Osteocyte (in vitro differentiated cells): Measurements from ENCODE around the gene CYB5D1. TPM values are rescaled to one million over a fixed set of nuclear protein-coding genes. Genes with fewer than 3 reads are reported as not detected.

Experiments
- DNase-seq: peaks from one replicate; pipeline ENCODE4 v3.0.0; 2021; ENCODE audit warnings: mixed read lengths; ENCODE audit not compliant: unreplicated experiment; ENCODE audit errors: extremely low spot score
- H3K27ac Mint-ChIP-seq: one replicate; pipeline ENCODE4 v1.8.0; 2021; ENCODE audit warnings: mild to moderate bottlenecking, mixed read lengths; ENCODE audit not compliant: unreplicated experiment
- H3K27me3 Mint-ChIP-seq: one replicate; pipeline ENCODE4 v1.8.0; 2021; ENCODE audit warnings: mixed read lengths; ENCODE audit not compliant: unreplicated experiment
- H3K36me3 Mint-ChIP-seq: one replicate; pipeline ENCODE4 v1.8.0; 2021; ENCODE audit warnings: mixed read lengths; ENCODE audit not compliant: unreplicated experiment
- H3K4me1 Mint-ChIP-seq: one replicate; pipeline ENCODE4 v1.8.0; 2021; ENCODE audit warnings: mixed read lengths; ENCODE audit not compliant: unreplicated experiment
- H3K4me3 Mint-ChIP-seq: one replicate; pipeline ENCODE4 v1.8.0; 2021; ENCODE audit warnings: mild to moderate bottlenecking, moderate library complexity, mixed read lengths; ENCODE audit not compliant: unreplicated experiment
- H3K9me3 Mint-ChIP-seq: one replicate; pipeline ENCODE4 v1.8.0; 2021; ENCODE audit warnings: mixed read lengths; ENCODE audit not compliant: unreplicated experiment
- total RNA-seq: library from RNA; stranded (reverse); gene quantifications from 2 replicates; pipeline ENCODE4 v1.2.1, GENCODE V29; 2021
- TF ChIP-seq, protein P1 (sequence below): fragments of 200-600 bp; sonication (generic); IDR thresholded peaks from 2 replicates; pipeline ENCODE4 v1.5.0; 2021; ENCODE audit warnings: antibody characterized with exemption, mild to moderate bottlenecking, moderate library complexity

The CYB5D1 gene
- total RNA-seq, 1 donor from 2014 or later = 8.5 TPM

DNA sequence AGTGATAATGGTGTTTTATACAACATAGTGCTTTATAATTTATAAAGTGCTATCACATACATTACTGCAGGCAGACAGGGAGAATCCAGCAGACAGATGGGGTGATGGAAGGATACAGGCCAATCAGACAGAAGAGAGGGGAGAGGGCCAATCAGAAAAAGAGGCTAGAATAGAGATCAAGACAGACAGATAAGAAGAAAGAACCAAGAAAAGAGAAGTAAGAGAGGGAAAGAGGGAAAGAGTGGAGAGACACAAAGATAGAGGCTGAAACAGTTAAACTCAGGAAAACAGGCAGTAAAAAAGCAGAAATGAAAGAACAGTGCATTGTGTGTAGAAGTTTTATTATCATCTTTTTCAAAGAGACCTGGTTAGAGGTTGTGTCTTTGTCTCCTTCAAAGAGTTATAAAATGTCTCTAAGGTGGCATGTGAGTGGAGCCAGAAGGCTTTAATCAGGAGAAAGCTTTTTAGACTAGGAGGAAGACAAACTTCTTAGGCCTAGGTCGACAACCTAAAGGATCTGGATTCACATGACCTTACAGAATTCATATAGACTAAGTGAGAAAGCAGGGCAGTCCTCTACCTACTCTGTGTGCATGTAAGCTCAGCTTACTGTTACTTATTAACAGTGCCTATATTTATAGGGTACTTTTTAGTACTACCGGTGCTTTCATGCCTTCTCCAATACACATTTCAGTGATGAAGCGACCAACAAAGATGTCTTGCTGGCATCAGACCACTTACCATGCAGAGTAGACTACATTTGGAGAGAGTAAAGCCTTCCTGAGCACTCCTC, 22.5 kb downstream of the CYB5D1 start:
- TF ChIP-seq, protein P1, sequence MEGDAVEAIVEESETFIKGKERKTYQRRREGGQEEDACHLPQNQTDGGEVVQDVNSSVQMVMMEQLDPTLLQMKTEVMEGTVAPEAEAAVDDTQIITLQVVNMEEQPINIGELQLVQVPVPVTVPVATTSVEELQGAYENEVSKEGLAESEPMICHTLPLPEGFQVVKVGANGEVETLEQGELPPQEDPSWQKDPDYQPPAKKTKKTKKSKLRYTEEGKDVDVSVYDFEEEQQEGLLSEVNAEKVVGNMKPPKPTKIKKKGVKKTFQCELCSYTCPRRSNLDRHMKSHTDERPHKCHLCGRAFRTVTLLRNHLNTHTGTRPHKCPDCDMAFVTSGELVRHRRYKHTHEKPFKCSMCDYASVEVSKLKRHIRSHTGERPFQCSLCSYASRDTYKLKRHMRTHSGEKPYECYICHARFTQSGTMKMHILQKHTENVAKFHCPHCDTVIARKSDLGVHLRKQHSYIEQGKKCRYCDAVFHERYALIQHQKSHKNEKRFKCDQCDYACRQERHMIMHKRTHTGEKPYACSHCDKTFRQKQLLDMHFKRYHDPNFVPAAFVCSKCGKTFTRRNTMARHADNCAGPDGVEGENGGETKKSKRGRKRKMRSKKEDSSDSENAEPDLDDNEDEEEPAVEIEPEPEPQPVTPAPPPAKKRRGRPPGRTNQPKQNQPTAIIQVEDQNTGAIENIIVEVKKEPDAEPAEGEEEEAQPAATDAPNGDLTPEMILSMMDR = no peak
- DNase-seq = no peak
- peaks cover 2% of the 10 kb centered on the region for H3K4me1 Mint-ChIP-seq
- H3K36me3 Mint-ChIP-seq = peaks cover 7% of the 10 kb centered on the region
- H3K27ac Mint-ChIP-seq = no peak overlapping the region
- H3K27me3 Mint-ChIP-seq = no peaks in the 10 kb centered on the region
- H3K4me3 Mint-ChIP-seq = no peak overlapping the region
- no peaks in the 10 kb centered on the region for H3K9me3 Mint-ChIP-seq

DNA sequence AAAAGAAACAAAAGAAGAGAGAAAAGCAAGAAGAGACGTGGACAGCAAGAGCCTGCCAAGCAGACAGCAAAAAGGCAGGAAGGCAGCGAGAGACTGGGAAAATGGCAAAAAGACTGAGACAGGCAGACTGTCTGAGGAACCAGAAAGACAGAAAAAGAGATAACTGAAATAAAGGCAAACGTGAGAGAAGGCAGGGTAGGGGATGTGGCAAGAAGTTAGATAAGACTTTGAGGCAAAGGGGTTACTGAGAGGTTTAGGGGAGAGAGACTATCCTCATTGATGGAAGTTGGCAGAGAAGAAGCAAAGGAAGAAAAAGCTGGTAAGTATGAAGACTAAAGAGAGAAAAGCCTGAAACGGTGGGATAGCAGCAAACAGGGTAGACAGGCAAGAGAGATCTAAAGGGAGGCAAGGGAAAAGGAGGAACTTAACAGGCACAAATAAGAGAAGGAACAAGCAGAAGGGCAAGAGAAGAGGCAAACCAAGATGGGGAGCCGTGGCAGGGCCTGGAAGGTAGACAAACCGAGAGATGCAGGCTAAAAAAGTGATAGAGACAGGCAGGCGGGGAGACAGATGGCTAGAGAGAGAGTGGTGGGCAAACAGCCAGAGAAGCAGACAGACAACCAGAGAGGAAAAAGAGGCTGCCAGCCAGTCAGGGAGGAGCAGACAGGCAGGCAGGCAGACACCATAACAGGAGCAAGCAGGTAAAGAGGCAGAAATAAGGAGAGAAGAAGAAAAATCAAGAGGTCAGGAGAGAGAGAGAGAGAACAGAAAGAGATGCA, 23.7 kb downstream of the CYB5D1 start:
- peaks cover 3% of the 10 kb centered on the region for H3K4me1 Mint-ChIP-seq
- DNase-seq = no peak
- H3K4me3 Mint-ChIP-seq = no peak overlapping the region
- TF ChIP-seq, protein P1 = no peak
- H3K27me3 Mint-ChIP-seq = no peaks in the 10 kb centered on the region
- H3K36me3 Mint-ChIP-seq = peaks cover 2% of the 10 kb centered on the region
- no peaks in the 10 kb centered on the region for H3K9me3 Mint-ChIP-seq
- H3K27ac Mint-ChIP-seq = no peak overlapping the region

DNA sequence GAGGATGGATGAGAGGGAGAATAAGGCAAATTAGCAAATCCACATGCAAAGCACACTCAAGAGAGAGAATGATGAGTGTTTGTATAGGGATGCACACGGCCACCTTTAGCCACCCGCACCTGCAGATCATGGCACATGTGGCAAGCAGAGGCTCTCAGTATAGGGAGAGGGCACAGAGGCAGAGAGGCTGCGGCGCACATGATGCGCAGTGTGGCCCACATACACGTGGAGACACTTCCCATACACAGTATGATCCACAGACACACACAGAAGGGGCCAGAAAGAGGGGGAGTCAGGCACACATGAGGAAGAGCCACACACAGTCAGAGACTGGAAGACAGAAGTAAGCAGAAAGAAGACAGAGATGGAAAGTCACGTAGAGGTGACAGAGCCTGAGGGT, 24.3 kb downstream of the CYB5D1 start:
- no peak overlapping the region for H3K27ac Mint-ChIP-seq
- H3K36me3 Mint-ChIP-seq = no peaks in the 10 kb centered on the region
- peaks cover 3% of the 10 kb centered on the region for H3K4me1 Mint-ChIP-seq
- H3K4me3 Mint-ChIP-seq = no peak overlapping the region
- TF ChIP-seq, protein P1 = no peak
- H3K27me3 Mint-ChIP-seq = no peaks in the 10 kb centered on the region
- DNase-seq = no peak
- H3K9me3 Mint-ChIP-seq = no peaks in the 10 kb centered on the region

DNA sequence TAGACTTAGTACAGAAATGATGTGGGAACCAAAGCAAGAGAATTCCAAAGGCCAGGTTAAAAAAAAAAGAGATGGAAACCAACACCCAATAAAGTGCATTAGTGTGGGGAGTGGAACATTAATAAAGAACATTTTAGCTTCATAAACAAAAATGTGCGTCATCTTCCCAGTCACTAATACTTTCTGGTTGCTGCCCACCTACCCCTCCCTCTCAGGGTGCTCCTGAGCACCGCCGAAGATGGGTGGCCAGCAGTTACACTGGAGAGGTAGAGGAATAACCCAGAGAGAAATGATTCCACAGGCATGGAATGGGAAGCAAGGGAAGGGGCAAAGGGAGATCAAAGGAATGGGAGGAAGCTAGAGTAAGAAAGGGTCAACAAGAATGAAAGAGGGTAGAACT, 24.8 kb downstream of the CYB5D1 start:
- TF ChIP-seq, protein P1 = no peak
- H3K27me3 Mint-ChIP-seq = no peaks in the 10 kb centered on the region
- DNase-seq = no peak
- no peak overlapping the region for H3K4me3 Mint-ChIP-seq
- peaks cover 3% of the 10 kb centered on the region for H3K4me1 Mint-ChIP-seq
- H3K9me3 Mint-ChIP-seq = no peaks in the 10 kb centered on the region
- no peaks in the 10 kb centered on the region for H3K36me3 Mint-ChIP-seq
- H3K27ac Mint-ChIP-seq = no peak overlapping the region

DNA sequence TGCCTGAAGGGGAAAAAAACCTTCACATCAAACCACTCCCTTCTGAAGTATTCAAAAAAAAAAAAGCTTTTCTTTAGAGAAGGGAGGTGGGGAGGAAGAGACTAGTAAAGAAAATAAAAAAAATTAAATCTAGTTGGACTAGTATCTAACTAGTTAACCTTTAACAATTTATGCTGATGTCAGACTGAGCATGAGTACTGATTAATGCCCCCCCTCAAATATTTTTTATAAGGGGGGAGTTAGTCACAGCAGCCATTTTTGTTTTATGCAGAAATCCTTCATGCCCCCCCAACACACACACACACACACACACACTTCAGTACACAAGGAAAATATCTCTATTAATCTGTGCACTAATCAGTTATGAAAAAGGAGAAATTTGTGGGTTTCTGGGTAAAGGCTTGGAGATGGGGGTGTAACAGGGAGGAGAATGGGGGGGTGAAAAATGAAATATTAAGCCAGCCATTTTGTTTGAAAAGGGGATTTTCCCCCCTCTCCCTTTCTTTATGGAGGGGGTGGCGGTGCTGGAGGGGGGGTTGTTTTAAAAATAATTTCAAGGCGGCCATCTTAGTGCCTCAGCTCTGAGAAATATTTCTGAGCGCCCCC, 26.1 kb downstream of the CYB5D1 start:
- Mint-ChIP-seq H3K9me3 (no peaks in the 10 kb centered on the region), H3K4me1 (peaks cover 3% of the 10 kb centered on the region), H3K27ac (no peak overlapping the region), H3K36me3 (no peaks in the 10 kb centered on the region), H3K4me3 (no peak overlapping the region), H3K27me3 (no peaks in the 10 kb centered on the region)
- TF ChIP-seq, protein P1 = no peak
- no peak for DNase-seq
